ENCODE data around the gene SULT1E1. TPM values are rescaled to one million over a fixed set of nuclear protein-coding genes. Genes with fewer than 3 reads are reported as not detected.

Gene SULT1E1
- polyA plus RNA-seq, 1 donor (not counting 4 experiments of a cell fraction or from before 2014, with no cell fraction given): 4.6 TPM

DNA sequence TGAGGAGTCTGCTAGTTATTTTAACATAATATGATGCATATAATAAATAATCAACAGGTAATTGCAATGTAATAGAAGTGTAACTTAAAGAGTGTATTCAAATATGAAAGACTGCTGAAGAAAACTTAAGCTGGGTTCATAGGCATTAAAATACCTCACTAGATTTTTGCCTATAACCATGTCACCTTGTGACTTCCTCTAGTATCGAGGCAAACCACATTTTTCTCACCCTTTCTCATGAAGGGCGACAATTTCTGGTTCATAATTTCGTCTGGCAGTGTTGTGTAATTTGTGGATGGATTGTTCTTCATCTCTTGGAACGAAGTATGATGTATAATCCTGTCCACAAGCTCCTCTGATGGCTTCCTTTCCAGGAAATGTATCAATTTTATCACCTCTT is 16.0 kb downstream of the SULT1E1 start:
- dilution Hi-C loops (cut with MboI; ENCODE audit: extremely low pct_ligation_motif_present, low sequenced_read_pairs): no loop called here
- no peaks in the 10 kb centered on the region for H3K9me1 ChIP-seq (ENCODE audit: control insufficient read depth, extremely low read depth, insufficient read depth, low read length)
- no peaks in the 10 kb centered on the region for H3K27me3 ChIP-seq (ENCODE audit: control insufficient read depth, extremely low read depth, insufficient read depth, low read length)
- no peak overlapping the region for H3K4me2 ChIP-seq (ENCODE audit: control insufficient read depth, extremely low read depth, insufficient read depth, low read depth, low read length)
- no peaks in the 10 kb centered on the region for H4K20me1 ChIP-seq (ENCODE audit: control insufficient read depth, extremely low read depth, insufficient read depth, low read length)
- H3K4me3 ChIP-seq (ENCODE audit: control insufficient read depth in 2 of 3, extremely low read depth in 1 of 3, insufficient read depth in 2 of 3, low read depth in 1 of 3, low read length in 3 of 3): no peak overlapping the region
- H3K36me3 ChIP-seq (ENCODE audit: control insufficient read depth in 2 of 2, extremely low read depth in 1 of 2, insufficient read depth in 2 of 2, low read length in 2 of 2): no peaks in the 10 kb centered on the region
- H3K4me1 ChIP-seq (ENCODE audit: control insufficient read depth, extremely low read depth, insufficient read depth, low read length): no peaks in the 10 kb centered on the region
- no peak overlapping the region for H3K9ac ChIP-seq (ENCODE audit: control insufficient read depth, extremely low read depth, insufficient read depth, low read length)
- TF ChIP-seq EZH2 (IDR thresholded peaks at IDR 0.05; ENCODE audit: low read length): no peak
- TF ChIP-seq, protein P1, sequence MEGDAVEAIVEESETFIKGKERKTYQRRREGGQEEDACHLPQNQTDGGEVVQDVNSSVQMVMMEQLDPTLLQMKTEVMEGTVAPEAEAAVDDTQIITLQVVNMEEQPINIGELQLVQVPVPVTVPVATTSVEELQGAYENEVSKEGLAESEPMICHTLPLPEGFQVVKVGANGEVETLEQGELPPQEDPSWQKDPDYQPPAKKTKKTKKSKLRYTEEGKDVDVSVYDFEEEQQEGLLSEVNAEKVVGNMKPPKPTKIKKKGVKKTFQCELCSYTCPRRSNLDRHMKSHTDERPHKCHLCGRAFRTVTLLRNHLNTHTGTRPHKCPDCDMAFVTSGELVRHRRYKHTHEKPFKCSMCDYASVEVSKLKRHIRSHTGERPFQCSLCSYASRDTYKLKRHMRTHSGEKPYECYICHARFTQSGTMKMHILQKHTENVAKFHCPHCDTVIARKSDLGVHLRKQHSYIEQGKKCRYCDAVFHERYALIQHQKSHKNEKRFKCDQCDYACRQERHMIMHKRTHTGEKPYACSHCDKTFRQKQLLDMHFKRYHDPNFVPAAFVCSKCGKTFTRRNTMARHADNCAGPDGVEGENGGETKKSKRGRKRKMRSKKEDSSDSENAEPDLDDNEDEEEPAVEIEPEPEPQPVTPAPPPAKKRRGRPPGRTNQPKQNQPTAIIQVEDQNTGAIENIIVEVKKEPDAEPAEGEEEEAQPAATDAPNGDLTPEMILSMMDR (optimal IDR thresholded peaks at IDR 0.05 in 1 of 3, IDR thresholded peaks at IDR 0.05 in 1 of 3, conservative IDR thresholded peaks at IDR 0.05 in 1 of 3; ENCODE audit: extremely low read depth in 1 of 3, insufficient read depth in 2 of 3, low read length in 3 of 3): no peak
- H2AFZ ChIP-seq (ENCODE audit: control insufficient read depth, low read length): no peak overlapping the region
- no peaks in the 10 kb centered on the region for H3K9me3 ChIP-seq (ENCODE audit: control insufficient read depth, low read depth, low read length)
- no peak overlapping the region for H3K27ac ChIP-seq (ENCODE audit: control insufficient read depth, insufficient read depth, low read length)
- no peak for FAIRE-seq
- H3K79me2 ChIP-seq (ENCODE audit: control insufficient read depth, insufficient read depth, low read length): no peaks in the 10 kb centered on the region
- DNase-seq (ENCODE audit: low read depth, low spot score): no peak

DNA sequence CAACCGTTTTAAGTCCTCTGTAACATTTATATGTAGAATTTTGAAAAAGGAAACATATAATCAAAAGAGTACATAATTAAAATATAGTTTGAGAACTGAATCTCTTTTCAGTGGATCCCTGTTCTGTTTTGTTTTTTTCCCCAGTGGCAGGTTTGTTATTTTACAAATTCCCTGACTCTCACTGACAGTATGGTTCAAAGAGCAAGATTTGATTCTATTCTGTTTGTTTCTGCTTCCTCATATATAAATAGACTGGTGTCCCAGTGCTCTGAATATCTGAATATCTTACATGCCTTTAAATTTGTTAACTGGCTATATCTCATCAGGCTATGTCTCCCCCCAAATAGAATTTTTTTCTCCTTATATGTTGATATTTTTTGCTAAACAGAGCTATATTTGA is 16.6 kb downstream of the SULT1E1 start:
- H2AFZ ChIP-seq (ENCODE audit: control insufficient read depth, low read length): no peak overlapping the region
- no peaks in the 10 kb centered on the region for H3K9me1 ChIP-seq (ENCODE audit: control insufficient read depth, extremely low read depth, insufficient read depth, low read length)
- no peaks in the 10 kb centered on the region for H3K4me1 ChIP-seq (ENCODE audit: control insufficient read depth, extremely low read depth, insufficient read depth, low read length)
- H3K9me3 ChIP-seq (ENCODE audit: control insufficient read depth, low read depth, low read length): no peaks in the 10 kb centered on the region
- no peak overlapping the region for H3K9ac ChIP-seq (ENCODE audit: control insufficient read depth, extremely low read depth, insufficient read depth, low read length)
- H3K4me2 ChIP-seq (ENCODE audit: control insufficient read depth, extremely low read depth, insufficient read depth, low read depth, low read length): no peak overlapping the region
- dilution Hi-C loops (cut with MboI; ENCODE audit: extremely low pct_ligation_motif_present, low sequenced_read_pairs): no loop called here
- H3K27ac ChIP-seq (ENCODE audit: control insufficient read depth, insufficient read depth, low read length): no peak overlapping the region
- H3K27me3 ChIP-seq (ENCODE audit: control insufficient read depth, extremely low read depth, insufficient read depth, low read length): no peaks in the 10 kb centered on the region
- TF ChIP-seq, protein P1 (optimal IDR thresholded peaks at IDR 0.05 in 1 of 3, IDR thresholded peaks at IDR 0.05 in 1 of 3, conservative IDR thresholded peaks at IDR 0.05 in 1 of 3; ENCODE audit: extremely low read depth in 1 of 3, insufficient read depth in 2 of 3, low read length in 3 of 3): no peak
- TF ChIP-seq EZH2 (IDR thresholded peaks at IDR 0.05; ENCODE audit: low read length): no peak
- no peaks in the 10 kb centered on the region for H4K20me1 ChIP-seq (ENCODE audit: control insufficient read depth, extremely low read depth, insufficient read depth, low read length)
- H3K79me2 ChIP-seq (ENCODE audit: control insufficient read depth, insufficient read depth, low read length): no peaks in the 10 kb centered on the region
- no peak overlapping the region for H3K4me3 ChIP-seq (ENCODE audit: control insufficient read depth in 2 of 3, extremely low read depth in 1 of 3, insufficient read depth in 2 of 3, low read depth in 1 of 3, low read length in 3 of 3)
- H3K36me3 ChIP-seq (ENCODE audit: control insufficient read depth in 2 of 2, extremely low read depth in 1 of 2, insufficient read depth in 2 of 2, low read length in 2 of 2): no peaks in the 10 kb centered on the region
- DNase-seq (ENCODE audit: low read depth, low spot score): no peak
- FAIRE-seq: no peak

Measured in keratinocyte (primary cell).